Activated T-cell treated with anti-CD3 and anti-CD28 coated beads for 1 hour (primary cell): ENCODE data around the gene NPRL2.

Experiments
- DNase-seq: peaks from one replicate; pipeline ENCODE4 v3.0.0-alpha.2; 2020; ENCODE audit warnings: low read depth

NPRL2 gene

DNA sequence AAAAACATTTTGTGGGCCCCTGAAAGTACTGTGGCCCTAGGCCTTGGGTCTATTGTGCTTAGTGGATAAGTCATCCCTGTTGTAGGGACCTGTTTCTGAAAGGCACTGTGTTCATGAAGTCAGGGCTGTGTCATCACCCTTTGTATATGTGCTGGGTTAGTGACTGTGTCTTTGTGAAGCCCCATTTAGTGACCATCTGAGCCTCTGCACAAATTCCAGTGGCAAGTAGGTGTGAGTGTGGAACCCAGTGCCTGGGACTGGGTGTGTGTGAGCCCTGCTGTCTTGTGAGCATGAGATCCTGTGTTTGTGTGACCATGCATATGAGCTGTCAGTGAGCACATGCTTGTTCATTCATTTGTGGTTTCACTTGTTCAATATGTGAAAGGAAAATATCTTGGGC, 46.0 kb downstream of the NPRL2 start:
- DNase-seq, result no peak

DNA sequence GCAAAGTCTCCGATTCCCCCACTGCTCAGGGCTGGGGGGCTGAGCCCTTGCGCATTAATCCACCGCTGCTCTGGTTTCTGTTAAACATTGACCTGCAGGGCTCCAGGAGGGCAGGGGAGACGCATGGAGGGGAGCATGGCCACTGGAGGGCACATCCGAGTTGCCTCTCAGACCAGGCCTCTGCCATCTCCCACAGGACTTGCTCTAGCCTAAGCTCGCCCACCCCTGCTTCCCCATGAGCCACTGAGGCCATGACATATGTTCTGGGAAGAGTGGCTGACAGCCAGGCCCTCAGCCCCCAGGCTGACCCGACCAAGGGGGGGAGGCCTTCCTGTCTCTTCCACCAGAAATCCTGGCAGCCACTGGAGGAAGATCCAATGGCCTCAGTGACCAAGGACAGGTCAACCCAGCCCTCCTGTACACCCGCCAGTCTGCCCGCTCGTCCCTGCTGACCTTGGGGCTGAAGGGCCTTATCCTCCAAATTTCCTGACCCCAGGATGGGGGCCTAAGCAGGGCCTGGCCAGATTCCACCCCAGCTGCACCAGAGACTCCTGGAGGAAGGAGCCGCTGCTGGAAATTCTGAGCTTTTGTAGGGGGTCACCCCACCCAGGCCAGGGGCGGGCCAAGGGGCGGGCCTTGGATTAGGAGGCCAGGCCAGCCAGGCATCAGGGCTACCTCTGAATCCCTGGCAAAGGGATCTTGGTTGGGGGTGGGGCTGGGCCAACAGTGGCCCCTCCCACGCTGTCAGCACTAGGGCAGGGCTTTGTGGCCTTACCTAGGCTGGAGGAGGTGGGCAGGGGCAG, 47.4 kb downstream of the NPRL2 start, which contains the start of gene HYAL1:
Gene HYAL1 (minus strand): TSS at position 562 of the 803 bp plus-strand sequence. CDS start 618 bp downstream, outside the sequence.
- no peak for DNase-seq

DNA sequence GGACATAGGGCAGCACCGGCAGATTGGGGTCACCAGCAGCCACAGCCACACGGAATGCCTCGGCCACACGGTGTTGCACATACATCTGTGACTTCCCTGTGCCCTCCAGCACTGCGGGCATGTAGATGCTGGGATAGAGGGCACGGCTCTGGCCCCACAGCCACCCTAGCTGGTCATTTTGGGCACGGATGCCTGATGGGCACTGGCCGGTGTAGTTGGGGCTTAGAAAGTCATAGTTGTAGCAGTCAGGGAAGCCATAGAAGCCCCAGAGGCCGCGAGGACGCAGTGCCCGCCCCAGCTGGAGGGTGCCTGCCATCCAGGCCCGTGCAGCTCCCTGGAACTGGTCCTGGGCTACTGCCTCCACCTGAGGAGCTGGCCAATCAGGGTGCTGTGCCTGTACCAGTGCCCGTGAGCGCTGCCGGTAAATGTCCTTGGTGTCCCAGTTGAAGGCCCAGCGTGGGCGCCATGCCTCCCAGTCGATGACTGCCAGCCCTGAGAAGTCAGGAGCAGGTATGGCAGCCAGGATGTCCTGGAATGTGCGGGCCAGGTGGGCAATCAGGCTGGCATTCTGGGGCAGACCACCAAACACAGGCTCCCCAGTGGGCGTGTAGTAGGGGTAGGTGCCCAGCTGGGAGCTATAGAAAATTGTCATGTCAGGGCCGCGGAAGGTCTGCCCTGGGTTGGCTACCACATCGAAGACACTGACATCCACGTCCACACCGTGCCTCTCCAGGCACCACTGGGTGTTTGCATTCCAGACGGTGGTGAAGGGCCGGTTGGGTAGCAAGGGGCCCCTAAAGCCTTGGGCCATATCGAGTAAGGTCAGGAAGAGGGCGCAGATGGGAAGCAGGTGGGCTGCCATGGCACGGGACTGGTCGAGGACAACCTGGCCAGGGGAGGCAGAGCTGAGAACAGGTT, 48.2 kb downstream of the NPRL2 start:
- DNase-seq, result no peak

DNA sequence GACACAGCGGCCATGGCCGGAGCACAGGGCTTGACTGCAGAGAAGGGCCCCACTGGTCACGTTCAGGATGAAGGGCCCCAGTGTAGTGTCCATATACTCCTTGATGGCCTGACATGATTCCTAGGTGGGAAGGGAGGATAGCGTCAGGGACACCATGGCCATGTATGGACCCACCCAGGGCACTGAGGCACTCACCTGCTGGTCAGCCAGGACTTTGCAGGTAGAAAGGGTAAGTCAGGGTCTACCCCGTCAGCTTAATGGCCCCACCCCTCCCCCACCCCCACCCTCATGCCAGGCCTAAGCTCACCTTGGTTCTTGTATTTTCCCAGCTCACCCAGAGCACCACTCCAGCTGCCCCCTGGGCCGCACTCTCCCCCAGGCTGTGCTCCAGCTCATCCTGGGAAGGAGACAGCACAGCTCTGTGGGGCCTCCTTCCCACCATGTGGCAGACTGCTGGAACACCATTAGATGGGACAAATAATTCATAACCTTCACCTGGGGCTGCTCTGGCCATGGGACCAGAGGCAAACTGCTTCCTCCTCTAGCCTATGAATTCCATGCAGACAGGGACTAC, 49.8 kb downstream of the NPRL2 start:
- DNase-seq, result no peak

DNA sequence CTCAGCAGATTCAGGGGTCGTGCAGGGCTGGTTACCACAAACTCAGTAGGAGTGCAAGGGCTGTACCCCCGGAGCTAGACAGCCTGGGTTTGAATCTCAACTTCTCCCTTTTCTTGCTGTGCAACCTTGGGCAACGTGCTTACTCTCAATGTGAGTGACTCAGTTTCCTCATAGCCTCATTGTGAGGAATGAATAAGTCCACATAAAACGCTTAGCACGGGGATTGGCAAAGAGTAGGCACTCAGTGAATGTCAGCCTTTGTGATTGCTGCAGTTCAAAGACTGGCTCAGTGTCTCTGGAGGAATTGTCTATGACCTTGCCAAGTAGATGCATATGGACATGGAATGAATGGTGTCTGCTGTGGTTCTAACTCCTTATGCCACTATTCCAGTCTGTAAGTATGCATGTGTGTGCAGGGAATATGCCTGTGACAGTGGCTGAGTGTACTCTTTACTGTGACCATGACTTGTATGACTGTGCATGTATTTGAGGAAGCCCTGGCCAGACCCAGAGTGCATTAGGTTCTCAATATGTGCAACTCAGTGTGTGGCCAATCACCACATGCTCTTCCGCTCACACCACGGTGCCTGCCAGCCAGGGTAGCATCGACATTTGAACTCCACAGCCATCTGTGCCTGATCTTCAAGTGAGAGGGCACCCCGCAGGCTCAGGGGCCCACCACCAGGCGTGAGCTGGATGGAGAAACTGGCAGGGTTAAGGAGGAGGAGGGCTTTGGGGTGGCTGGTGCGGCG, 50.5 kb downstream of the NPRL2 start:
- no peak for DNase-seq

DNA sequence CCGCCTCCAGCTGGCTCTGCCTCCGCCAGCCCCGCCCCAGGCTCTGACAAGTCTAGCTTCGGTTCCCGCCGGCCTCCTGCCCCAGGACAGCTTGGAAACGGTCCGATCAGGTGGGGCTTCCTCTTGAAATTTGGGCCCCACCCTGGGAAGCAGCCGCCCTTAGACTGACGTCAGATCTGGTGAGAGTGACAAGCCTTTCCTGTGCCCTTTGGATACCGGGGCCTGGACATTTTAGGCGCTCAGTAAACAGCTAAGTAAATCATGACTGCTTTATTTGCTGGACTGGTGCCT, 51.0 kb downstream of the NPRL2 start:
- no peak for DNase-seq

DNA sequence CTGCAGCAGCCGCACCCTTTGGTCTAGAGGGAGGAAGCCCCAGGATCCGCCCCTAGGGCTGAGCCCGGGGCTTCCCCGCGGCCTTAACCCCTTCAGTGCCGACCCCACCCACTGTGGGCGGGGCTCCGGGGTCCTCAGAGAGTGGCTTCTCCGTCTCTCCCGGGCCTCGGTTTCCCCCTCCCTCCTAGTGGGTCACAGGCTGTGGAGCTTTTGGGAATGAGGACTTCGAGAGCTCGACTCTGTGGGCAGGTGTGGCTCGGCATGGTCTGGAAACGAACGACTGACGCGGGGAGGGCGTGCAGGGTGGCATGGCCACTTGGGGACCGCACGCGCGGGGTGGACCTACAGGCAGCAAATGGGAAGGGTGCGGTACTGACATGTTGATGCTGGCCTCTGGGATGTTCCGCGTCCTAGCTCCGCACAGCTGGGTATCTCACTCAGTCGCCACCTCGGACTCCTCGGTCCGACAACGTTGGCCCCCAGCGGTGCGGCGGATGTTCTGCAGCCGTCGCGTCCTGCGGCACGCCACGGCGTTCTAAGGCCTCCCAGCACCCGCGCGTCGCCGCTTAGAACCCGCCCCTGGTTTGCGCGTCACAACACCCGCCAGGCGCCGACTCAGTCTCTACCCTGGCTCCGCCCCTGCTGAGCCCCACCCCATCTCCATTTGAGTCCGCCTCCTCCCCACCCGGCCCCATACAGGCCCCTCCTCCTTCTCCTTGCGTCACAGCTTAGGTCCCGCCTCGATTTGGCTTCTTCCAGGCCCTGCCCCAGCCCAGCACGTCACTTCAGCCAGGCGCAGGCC, 51.5 kb downstream of the NPRL2 start, which contains the start of the genes HYAL3 and NAA80:
Gene HYAL3 (minus strand): TSS at position 570 of the 802 bp plus-strand sequence. CDS start 3,803 bp downstream, outside the sequence.
Gene NAA80 (minus strand): TSS at position 570 of the 802 bp plus-strand sequence. CDS start 1,942 bp downstream, outside the sequence.
- DNase-seq, result peak; percentile 98

DNA sequence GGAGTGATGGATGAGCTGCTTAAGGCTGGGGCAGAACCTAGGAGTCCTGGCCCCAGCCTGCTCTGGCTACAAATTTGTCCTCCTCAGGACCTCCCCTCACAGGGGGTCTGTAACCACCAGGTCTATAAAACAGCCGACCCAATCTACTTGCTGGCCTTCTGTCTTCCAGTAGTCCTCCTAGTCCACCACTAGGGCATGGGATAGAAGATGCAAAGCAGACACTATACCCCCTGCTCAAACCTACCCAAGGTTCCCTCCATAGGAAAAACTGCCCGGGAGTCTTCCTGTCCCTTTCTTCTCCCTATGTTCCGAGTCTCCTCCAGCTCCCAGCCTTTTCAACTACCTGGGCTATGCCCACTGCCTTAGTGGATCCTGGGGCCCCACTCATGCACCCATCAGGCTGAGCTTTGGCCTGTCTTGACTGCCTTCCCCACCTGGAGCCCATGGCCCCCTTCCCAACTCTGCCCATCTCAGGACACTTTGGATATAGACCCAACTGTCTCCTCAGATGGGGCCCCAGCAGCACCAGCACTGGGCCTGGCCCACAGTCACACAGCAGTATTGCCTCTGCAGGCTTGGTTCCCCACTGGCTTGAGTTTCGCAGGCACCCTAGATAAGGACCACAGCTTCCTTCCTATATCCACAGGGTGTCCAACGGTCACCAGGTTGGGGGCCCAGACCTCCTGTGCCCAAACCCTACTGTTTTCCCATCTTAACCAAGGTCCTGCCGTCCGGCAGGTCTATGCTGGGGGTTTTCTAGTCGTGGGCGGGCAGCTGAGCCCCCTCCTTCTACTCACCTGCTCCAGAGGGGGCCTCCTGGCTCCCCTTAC, 52.5 kb downstream of the NPRL2 start:
- DNase-seq, result no peak

DNA sequence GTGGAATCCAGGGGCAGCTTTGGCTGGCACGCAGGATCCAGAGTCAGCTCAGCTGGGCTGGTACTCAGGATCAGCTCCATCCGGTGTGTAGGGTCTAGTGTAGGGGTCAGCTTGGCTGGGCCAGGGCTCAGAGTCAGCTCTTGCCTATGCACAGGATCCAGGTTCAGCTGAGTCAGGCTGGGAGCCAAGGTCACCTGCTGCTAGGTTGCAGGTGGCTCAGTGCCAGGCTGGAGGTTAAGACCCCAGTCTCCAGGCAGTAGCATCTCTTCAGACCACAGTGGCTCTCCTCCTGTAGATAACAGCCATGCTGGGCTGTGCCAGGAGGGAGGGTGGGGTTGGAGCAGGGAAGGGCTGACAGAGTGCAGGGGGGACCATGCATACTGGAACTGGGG, 53.2 kb downstream of the NPRL2 start:
- no peak for DNase-seq
